Measurements from ENCODE around the gene CCDC92B.
"Not testable (repeated sequence)": the region's sequence is repeated elsewhere in the genome, so short reads cannot be mapped to it uniquely, and the experiment has no call there.

GRCh38 chr17:2699216-2699805, 50.1 kb downstream of the CCDC92B start:
- not testable (repeated sequence) for TF ChIP-seq ZNF396 (CRISPR knock-in tag; IDR thresholded peaks at IDR 0.05; ENCODE audit: borderline replicate concordance); CTCF (IDR thresholded peaks at IDR 0.05); FOXP4 (CRISPR knock-in tag; IDR thresholded peaks at IDR 0.05); NFATC4 (CRISPR knock-in tag; IDR thresholded peaks at IDR 0.05); FOXJ3 (CRISPR knock-in tag; IDR thresholded peaks at IDR 0.05; ENCODE audit: borderline replicate concordance)
- TF ChIP-seq, protein P1, sequence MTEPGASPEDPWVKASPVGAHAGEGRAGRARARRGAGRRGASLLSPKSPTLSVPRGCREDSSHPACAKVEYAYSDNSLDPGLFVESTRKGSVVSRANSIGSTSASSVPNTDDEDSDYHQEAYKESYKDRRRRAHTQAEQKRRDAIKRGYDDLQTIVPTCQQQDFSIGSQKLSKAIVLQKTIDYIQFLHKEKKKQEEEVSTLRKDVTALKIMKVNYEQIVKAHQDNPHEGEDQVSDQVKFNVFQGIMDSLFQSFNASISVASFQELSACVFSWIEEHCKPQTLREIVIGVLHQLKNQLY (CRISPR knock-in tag; IDR thresholded peaks at IDR 0.05), result not testable (repeated sequence)
- TF ChIP-seq, protein P2, sequence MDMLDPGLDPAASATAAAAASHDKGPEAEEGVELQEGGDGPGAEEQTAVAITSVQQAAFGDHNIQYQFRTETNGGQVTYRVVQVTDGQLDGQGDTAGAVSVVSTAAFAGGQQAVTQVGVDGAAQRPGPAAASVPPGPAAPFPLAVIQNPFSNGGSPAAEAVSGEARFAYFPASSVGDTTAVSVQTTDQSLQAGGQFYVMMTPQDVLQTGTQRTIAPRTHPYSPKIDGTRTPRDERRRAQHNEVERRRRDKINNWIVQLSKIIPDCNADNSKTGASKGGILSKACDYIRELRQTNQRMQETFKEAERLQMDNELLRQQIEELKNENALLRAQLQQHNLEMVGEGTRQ (CRISPR knock-in tag; IDR thresholded peaks at IDR 0.05), result not testable (repeated sequence)
- TF ChIP-seq, protein P3, sequence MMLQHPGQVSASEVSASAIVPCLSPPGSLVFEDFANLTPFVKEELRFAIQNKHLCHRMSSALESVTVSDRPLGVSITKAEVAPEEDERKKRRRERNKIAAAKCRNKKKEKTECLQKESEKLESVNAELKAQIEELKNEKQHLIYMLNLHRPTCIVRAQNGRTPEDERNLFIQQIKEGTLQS (CRISPR knock-in tag; conservative IDR thresholded peaks at IDR 0.05), result not testable (repeated sequence)

All from WTC11 (cell line).